Prostate gland (tissue), 2 donors: ENCODE results near the gene FCF1.

Source experiments
- POLR2A ChIP-seq: fragments of 450-650 bp; IDR thresholded peaks from one replicate; pipeline ENCODE4 v1.6.1; 2016; ENCODE audit warnings: antibody characterized with exemption, mild to moderate bottlenecking
- TF ChIP-seq, protein P1 (sequence below), 4 experiments: fragments of 200-600 bp in 2 of 4; fragments of 450-650 bp in 2 of 4; sonication (generic) in 2 of 4; IDR thresholded peaks; 1 replicate in 3 of 4; 2 replicates in 1 of 4; pipeline ENCODE4 v1.5.1; 2016 to 2019; ENCODE audit warnings: antibody characterized with exemption in 4 of 4, mild to moderate bottlenecking in 2 of 4, moderate library complexity in 2 of 4

DNA sequence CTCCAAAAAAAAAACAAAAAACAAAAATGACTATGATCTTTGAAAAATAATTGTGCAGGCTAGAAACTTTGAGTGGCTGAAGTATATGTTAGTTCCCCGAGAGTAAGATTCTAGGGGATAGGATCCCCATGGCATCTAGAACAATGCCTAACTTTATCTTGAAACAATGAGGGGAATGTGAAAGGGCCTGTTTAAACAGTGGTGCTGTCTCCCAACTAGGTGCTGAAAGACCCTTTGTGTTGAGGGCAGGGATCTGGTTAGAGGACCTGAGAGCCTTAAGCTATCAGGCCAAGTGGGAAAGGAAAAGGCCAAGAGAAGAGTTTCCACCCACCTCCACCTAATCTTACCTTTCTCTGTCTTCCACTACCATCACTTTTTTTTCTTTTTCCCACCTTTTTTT, 43.4 kb downstream of the FCF1 start:
- TF ChIP-seq, protein P1, sequence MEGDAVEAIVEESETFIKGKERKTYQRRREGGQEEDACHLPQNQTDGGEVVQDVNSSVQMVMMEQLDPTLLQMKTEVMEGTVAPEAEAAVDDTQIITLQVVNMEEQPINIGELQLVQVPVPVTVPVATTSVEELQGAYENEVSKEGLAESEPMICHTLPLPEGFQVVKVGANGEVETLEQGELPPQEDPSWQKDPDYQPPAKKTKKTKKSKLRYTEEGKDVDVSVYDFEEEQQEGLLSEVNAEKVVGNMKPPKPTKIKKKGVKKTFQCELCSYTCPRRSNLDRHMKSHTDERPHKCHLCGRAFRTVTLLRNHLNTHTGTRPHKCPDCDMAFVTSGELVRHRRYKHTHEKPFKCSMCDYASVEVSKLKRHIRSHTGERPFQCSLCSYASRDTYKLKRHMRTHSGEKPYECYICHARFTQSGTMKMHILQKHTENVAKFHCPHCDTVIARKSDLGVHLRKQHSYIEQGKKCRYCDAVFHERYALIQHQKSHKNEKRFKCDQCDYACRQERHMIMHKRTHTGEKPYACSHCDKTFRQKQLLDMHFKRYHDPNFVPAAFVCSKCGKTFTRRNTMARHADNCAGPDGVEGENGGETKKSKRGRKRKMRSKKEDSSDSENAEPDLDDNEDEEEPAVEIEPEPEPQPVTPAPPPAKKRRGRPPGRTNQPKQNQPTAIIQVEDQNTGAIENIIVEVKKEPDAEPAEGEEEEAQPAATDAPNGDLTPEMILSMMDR (IDR thresholded peaks at IDR 0.05), result no peak
- no peak for TF ChIP-seq POLR2A
